CD8-positive, alpha-beta memory T cell (primary cell): Measurements from ENCODE around the gene MXD4. TPM values are rescaled to one million over a fixed set of nuclear protein-coding genes. Genes with fewer than 3 reads are reported as not detected.

Source experiments
- CTCF ChIA-PET: fragments of 350-600 bp; sonication (Branson Sonifier 250); formaldehyde crosslinking; loops from one replicate; lab custom pipeline; 2021; ENCODE audit warnings: antibody characterized with exemption; lab: Charles Lee
- POLR2A ChIA-PET: fragments of 350-600 bp; sonication (Branson Sonifier 250); formaldehyde crosslinking; loops from one replicate; lab custom pipeline; 2021; ENCODE audit warnings: antibody characterized with exemption; lab: Charles Lee
- DNase-seq, 5 donors: peaks; one replicate each; pipeline versions ENCODE4 v3.0.0 to v3.0.0-alpha.2; 2020 to 2022; ENCODE audit warnings: mixed read lengths in 1 of 5
- H3K27ac ChIP-seq: one replicate; pipeline ENCODE4 v1.7.0; 2013; ENCODE audit warnings: low read depth, mild to moderate bottlenecking, low read length, moderate library complexity
- H3K27me3 ChIP-seq: 2 replicates; pipeline ENCODE4 v1.7.0; 2013; ENCODE audit warnings: low read length, mild to moderate bottlenecking; ENCODE audit not compliant: insufficient read depth, poor library complexity, severe bottlenecking
- H3K36me3 ChIP-seq: 2 replicates; pipeline ENCODE4 v1.7.0; 2013; ENCODE audit warnings: mild to moderate bottlenecking, low read length, moderate library complexity; ENCODE audit not compliant: insufficient read depth
- H3K4me1 ChIP-seq: 2 replicates; pipeline ENCODE4 v1.7.0; 2013; ENCODE audit warnings: mild to moderate bottlenecking, low read length, moderate library complexity; ENCODE audit not compliant: insufficient read depth
- H3K4me3 ChIP-seq: 2 replicates; pipeline ENCODE4 v1.7.0; 2013; ENCODE audit warnings: mild to moderate bottlenecking, low read length
- H3K9me3 ChIP-seq: 2 replicates; pipeline ENCODE4 v1.7.0; 2013; ENCODE audit warnings: mild to moderate bottlenecking, low read length
- H3K27ac Mint-ChIP-seq, 8 donors: one replicate each; pipeline ENCODE4 v1.8.0; 2020 to 2021; ENCODE audit warnings: mixed read lengths in 8 of 8, mild to moderate bottlenecking in 6 of 8, inconsistent platforms in 3 of 8, moderate library complexity in 3 of 8
- H3K27me3 Mint-ChIP-seq, 2 donors: one replicate each; pipeline ENCODE4 v1.8.0; 2020 to 2021; ENCODE audit warnings: mixed read lengths in 2 of 2, mild to moderate bottlenecking in 1 of 2, moderate library complexity in 1 of 2
- H3K36me3 Mint-ChIP-seq, 3 donors: one replicate each; pipeline ENCODE4 v1.8.0; 2020 to 2021; ENCODE audit warnings: mixed read lengths in 3 of 3, inconsistent platforms in 1 of 3, mild to moderate bottlenecking in 1 of 3
- H3K4me1 Mint-ChIP-seq, 3 donors: one replicate each; pipeline ENCODE4 v1.8.0; 2020 to 2021; ENCODE audit warnings: mixed read lengths in 3 of 3, inconsistent platforms in 1 of 3, mild to moderate bottlenecking in 1 of 3
- H3K4me3 Mint-ChIP-seq, 7 donors: one replicate each; pipeline ENCODE4 v1.8.0; 2020 to 2021; ENCODE audit warnings: mixed read lengths in 7 of 7, mild to moderate bottlenecking in 6 of 7, moderate library complexity in 4 of 7, inconsistent platforms in 2 of 7
- H3K9me3 Mint-ChIP-seq, 5 donors: one replicate each; pipeline ENCODE4 v1.8.0; 2020 to 2022; ENCODE audit warnings: mixed read lengths in 5 of 5, mild to moderate bottlenecking in 3 of 5, moderate library complexity in 2 of 5, inconsistent platforms in 1 of 5
- polyA plus RNA-seq: library from polyadenylated mRNA; unstranded; fragments of 300-500 nt; fragmentation: Illumina TruSeq; gene quantifications from one replicate; pipeline ENCODE4 v1.2.3, GENCODE V29; 2021
- total RNA-seq, 2 experiments: library from RNA; stranded (reverse); gene quantifications; one replicate each; pipeline ENCODE4 v1.2.3, GENCODE V29; 2021

MXD4 gene
- total and polyA plus RNA-seq, 3 experiments from 2014 or later: 10.2 to 47.2 (median 12.2) TPM

- Histone ChIP-seq H3K27me3 (no peaks in the 10 kb centered on the region), H3K4me3 (no peak overlapping the region), H3K36me3 (no peaks in the 10 kb centered on the region), H3K9me3 (no peaks in the 10 kb centered on the region), H3K27ac (no peak overlapping the region), H3K4me1 (peaks cover 60% of the 10 kb centered on the region)
- Mint-ChIP-seq H3K27me3 (no peaks in the 10 kb centered on the region), H3K4me3 (peak overlapping the region in 1 of 7 donors; percentile 27), H3K27ac (peak overlapping the region in 6 of 8 donors; percentile 76 to 100 (median 88)), H3K9me3 (no peaks in the 10 kb centered on the region), H3K4me1 (peaks cover 36 to 67% (median 40%) of the 10 kb centered on the region in 3 donors), H3K36me3 (peaks cover 0 to 3% (median 0%) of the 10 kb centered on the region in 3 donors)
- CTCF ChIA-PET: no interaction called here
- POLR2A ChIA-PET: interaction anchor here (0.6 kb wide), 1 partner anchor 44 kb away, joined by 3 read pairs; no protein-coding TSS in a partner anchor
- DNase-seq: peak in 1 of 5 donors; percentile 55
These were observed 23.2 kb upstream of the MXD4 start for GRCh38 chr4:2284934-2285612.

GRCh38 chr4:2284161-2284933 lies 22.4 kb upstream of the MXD4 start:
- Histone ChIP-seq H3K27ac (no peak overlapping the region), H3K4me1 (peaks cover 53% of the 10 kb centered on the region), H3K27me3 (no peaks in the 10 kb centered on the region), H3K36me3 (no peaks in the 10 kb centered on the region), H3K9me3 (no peaks in the 10 kb centered on the region), H3K4me3 (no peak overlapping the region)
- Mint-ChIP-seq H3K27me3 (no peaks in the 10 kb centered on the region), H3K4me3 (peak overlapping the region in 1 of 7 donors; percentile 27), H3K27ac (peak overlapping the region in 6 of 8 donors; percentile 82 to 100 (median 92)), H3K4me1 (peaks cover 35 to 66% (median 36%) of the 10 kb centered on the region in 3 donors), H3K36me3 (peaks cover 0 to 3% (median 0%) of the 10 kb centered on the region in 3 donors), H3K9me3 (no peaks in the 10 kb centered on the region)
- CTCF ChIA-PET: no interaction called here
- POLR2A ChIA-PET: no interaction called here
- DNase-seq: peak in 1 of 5 donors; percentile 39

DNA sequence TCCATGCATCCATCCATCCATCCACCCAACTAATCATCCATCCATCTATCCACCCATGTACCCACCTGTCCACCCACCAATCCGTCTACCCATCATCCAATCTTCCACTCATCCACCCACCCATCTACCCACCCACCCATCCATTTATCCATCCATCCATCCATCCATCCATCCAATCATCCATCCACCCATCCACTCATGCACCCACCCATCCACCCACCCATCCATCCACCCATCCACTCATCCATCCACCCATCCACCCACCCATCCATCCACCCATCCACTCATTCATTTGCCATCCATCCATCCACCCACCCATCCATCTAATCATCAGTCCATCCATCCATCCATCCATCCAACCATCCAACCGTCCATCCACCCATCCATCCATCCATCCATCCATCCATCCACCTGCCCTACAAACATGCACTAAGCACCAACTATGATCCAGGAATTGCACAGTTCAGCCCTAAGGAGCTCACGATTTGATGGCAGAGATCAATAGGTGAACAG lies 21.3 kb upstream of the MXD4 start:
- ChIA-PET POLR2A (no interaction called here), CTCF (interaction anchor here (1.6 kb wide), 1 partner anchor 136 kb away, joined by 8 read pairs; the partner anchor contains the start of genes CFAP99 and ZFYVE28)
- Mint-ChIP-seq H3K27me3 (no peaks in the 10 kb centered on the region), H3K9me3 (no peaks in the 10 kb centered on the region), H3K4me3 (peak overlapping the region in 3 of 7 donors; percentile 8 to 69 (median 10)), H3K4me1 (peaks cover 35 to 66% (median 36%) of the 10 kb centered on the region in 3 donors), H3K36me3 (peaks cover 0 to 3% (median 0%) of the 10 kb centered on the region in 3 donors), H3K27ac (peak overlapping the region; percentile 43 to 100 (median 93))
- no peaks in the 10 kb centered on the region for H3K27me3 ChIP-seq
- H3K4me3 ChIP-seq: no peak overlapping the region
- no peak for DNase-seq
- H3K4me1 ChIP-seq: peaks cover 47% of the 10 kb centered on the region
- H3K27ac ChIP-seq: no peak overlapping the region
- H3K9me3 ChIP-seq: no peaks in the 10 kb centered on the region
- no peaks in the 10 kb centered on the region for H3K36me3 ChIP-seq

- Histone ChIP-seq H3K36me3 (no peaks in the 10 kb centered on the region), H3K27ac (peak overlapping the region; percentile 87), H3K9me3 (no peaks in the 10 kb centered on the region), H3K4me3 (peak overlapping the region; percentile 54), H3K4me1 (peaks cover 47% of the 10 kb centered on the region), H3K27me3 (no peaks in the 10 kb centered on the region)
- POLR2A ChIA-PET: interaction anchor here (0.7 to 1.5 kb wide), 6 partner anchors 9 to 254 kb away, joined by 3 to 18 read pairs (median 4); partner anchors contain the start of genes HAUS3, MXD4 and POLN
- CTCF ChIA-PET: interaction anchor here (0.7 to 1.6 kb wide), 11 partner anchors 9 to 183 kb away, joined by 3 to 14 read pairs (median 4); partner anchors contain the start of genes CFAP99, HAUS3, MXD4 and POLN
- Mint-ChIP-seq H3K27ac (peak overlapping the region; percentile 93 to 100 (median 100)), H3K36me3 (peaks cover 0 to 3% (median 0%) of the 10 kb centered on the region in 3 donors), H3K4me1 (peaks cover 35 to 61% (median 36%) of the 10 kb centered on the region in 3 donors), H3K9me3 (no peaks in the 10 kb centered on the region), H3K4me3 (peak overlapping the region; percentile 0 to 82 (median 76)), H3K27me3 (no peaks in the 10 kb centered on the region)
- DNase-seq: peak; percentile 83 to 95 (median 93)
These were observed 19.9 kb upstream of the MXD4 start for GRCh38 chr4:2281575-2282343.

- H3K9me3 ChIP-seq: no peaks in the 10 kb centered on the region
- H3K36me3 Mint-ChIP-seq: peaks cover 0 to 2% (median 0%) of the 10 kb centered on the region in 3 donors
- POLR2A ChIA-PET: no interaction called here
- H3K27ac Mint-ChIP-seq: peak overlapping the region; percentile 93 to 100 (median 100)
- H3K4me1 Mint-ChIP-seq: peaks cover 35 to 58% (median 36%) of the 10 kb centered on the region in 3 donors
- peak overlapping the region in 3 of 7 donors; percentile 72 to 80 (median 76) for H3K4me3 Mint-ChIP-seq
- H3K36me3 ChIP-seq: no peaks in the 10 kb centered on the region
- no peaks in the 10 kb centered on the region for H3K27me3 ChIP-seq
- H3K4me1 ChIP-seq: peaks cover 47% of the 10 kb centered on the region
- peak overlapping the region; percentile 54 for H3K4me3 ChIP-seq
- CTCF ChIA-PET: interaction anchor here (1.1 to 1.8 kb wide), 4 partner anchors 10 to 162 kb away, joined by 3 to 14 read pairs (median 4); partner anchors contain the start of gene CFAP99
- no peaks in the 10 kb centered on the region for H3K27me3 Mint-ChIP-seq
- peak overlapping the region; percentile 87 for H3K27ac ChIP-seq
- DNase-seq: no peak
- no peaks in the 10 kb centered on the region for H3K9me3 Mint-ChIP-seq
These were observed 18.8 kb upstream of the MXD4 start for GRCh38 chr4:2280531-2281300.

DNA sequence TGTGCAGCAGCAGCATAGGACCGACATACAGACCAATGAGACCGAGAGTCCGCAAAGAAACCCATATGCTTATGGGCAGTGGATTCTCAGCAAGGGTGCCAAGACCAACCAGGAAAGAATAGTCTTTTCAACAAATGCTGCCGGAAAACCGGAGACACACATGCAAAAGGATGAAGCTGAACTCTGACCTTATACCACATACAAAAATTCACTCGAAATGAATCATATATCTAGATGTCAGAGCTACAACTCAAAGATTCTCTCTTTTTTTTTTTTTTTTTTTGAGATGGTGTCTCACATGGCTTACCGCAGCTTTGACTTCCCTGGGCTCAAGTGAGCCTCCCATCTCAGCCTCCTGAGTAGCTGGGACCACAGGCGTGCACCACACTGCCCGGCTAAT lies 16.0 kb upstream of the MXD4 start:
- H3K9me3 Mint-ChIP-seq: no peaks in the 10 kb centered on the region
- peaks cover 0 to 5% (median 4%) of the 10 kb centered on the region in 3 donors for H3K36me3 Mint-ChIP-seq
- DNase-seq: no peak
- Histone ChIP-seq H3K4me1 (peaks cover 24% of the 10 kb centered on the region), H3K4me3 (no peak overlapping the region), H3K27ac (no peak overlapping the region), H3K27me3 (no peaks in the 10 kb centered on the region), H3K9me3 (no peaks in the 10 kb centered on the region), H3K36me3 (no peaks in the 10 kb centered on the region)
- H3K27ac Mint-ChIP-seq: peak overlapping the region in 2 of 8 donors; percentile 53 to 54
- ChIA-PET CTCF (interaction anchor here (1.4 kb wide), 1 partner anchor 141 kb away, joined by 3 read pairs; the partner anchor contains the start of gene CFAP99), POLR2A (no interaction called here)
- peaks cover 24 to 33% (median 24%) of the 10 kb centered on the region in 3 donors for H3K4me1 Mint-ChIP-seq
- H3K4me3 Mint-ChIP-seq: no peak overlapping the region
- H3K27me3 Mint-ChIP-seq: peaks cover 0 to 3% of the 10 kb centered on the region in 2 donors
